Chondrocyte (in vitro differentiated cells): ENCODE measurements around the gene COPB2. TPM values are rescaled to one million over a fixed set of nuclear protein-coding genes. Genes with fewer than 3 reads are reported as not detected.
"Not testable (repeated sequence)": the region's sequence is repeated elsewhere in the genome, so short reads cannot be mapped to it uniquely, and the experiment has no call there.

Experiments
- DNase-seq: peaks from one replicate; pipeline ENCODE4 v3.0.0; 2021; ENCODE audit warnings: mixed read lengths, low spot score
- H3K27ac Mint-ChIP-seq: one replicate; pipeline ENCODE4 v1.8.0; 2021; ENCODE audit warnings: mild to moderate bottlenecking, moderate library complexity, mixed read lengths; ENCODE audit not compliant: unreplicated experiment
- H3K27me3 Mint-ChIP-seq: 2 replicates; pipeline ENCODE4 v1.8.0; 2021; ENCODE audit warnings: low read depth, mixed read lengths
- H3K36me3 Mint-ChIP-seq: 2 replicates; pipeline ENCODE4 v1.8.0; 2021; ENCODE audit warnings: low read depth, mixed read lengths
- H3K4me1 Mint-ChIP-seq: 2 replicates; pipeline ENCODE4 v1.8.0; 2021; ENCODE audit warnings: low read depth, mild to moderate bottlenecking, mixed read lengths
- H3K4me3 Mint-ChIP-seq: one replicate; pipeline ENCODE4 v1.8.0; 2021; ENCODE audit warnings: mild to moderate bottlenecking, moderate library complexity, mixed read lengths; ENCODE audit not compliant: unreplicated experiment
- H3K9me3 Mint-ChIP-seq: 2 replicates; pipeline ENCODE4 v1.8.0; 2021; ENCODE audit warnings: low read depth, mixed read lengths
- total RNA-seq: library from RNA; stranded (reverse); gene quantifications from 3 replicates; pipeline ENCODE4 v1.2.1, GENCODE V29; 2021
- TF ChIP-seq, protein P1 (sequence below): fragments of 200-600 bp; sonication (generic); IDR thresholded peaks from 2 replicates; pipeline ENCODE4 v1.5.0; 2021; ENCODE audit warnings: antibody characterized with exemption, mild to moderate bottlenecking, moderate library complexity

COPB2 gene
- total RNA-seq, 1 donor from 2014 or later, result 180 TPM

GRCh38 chr3:139339219-139339906 is 50.1 kb downstream of the COPB2 start:
- H3K9me3 Mint-ChIP-seq, result peaks cover 4% of the 10 kb centered on the region
- H3K36me3 Mint-ChIP-seq, result peaks cover 3% of the 10 kb centered on the region
- no peak for DNase-seq
- H3K4me3 Mint-ChIP-seq, result no peak overlapping the region
- TF ChIP-seq, protein P1, sequence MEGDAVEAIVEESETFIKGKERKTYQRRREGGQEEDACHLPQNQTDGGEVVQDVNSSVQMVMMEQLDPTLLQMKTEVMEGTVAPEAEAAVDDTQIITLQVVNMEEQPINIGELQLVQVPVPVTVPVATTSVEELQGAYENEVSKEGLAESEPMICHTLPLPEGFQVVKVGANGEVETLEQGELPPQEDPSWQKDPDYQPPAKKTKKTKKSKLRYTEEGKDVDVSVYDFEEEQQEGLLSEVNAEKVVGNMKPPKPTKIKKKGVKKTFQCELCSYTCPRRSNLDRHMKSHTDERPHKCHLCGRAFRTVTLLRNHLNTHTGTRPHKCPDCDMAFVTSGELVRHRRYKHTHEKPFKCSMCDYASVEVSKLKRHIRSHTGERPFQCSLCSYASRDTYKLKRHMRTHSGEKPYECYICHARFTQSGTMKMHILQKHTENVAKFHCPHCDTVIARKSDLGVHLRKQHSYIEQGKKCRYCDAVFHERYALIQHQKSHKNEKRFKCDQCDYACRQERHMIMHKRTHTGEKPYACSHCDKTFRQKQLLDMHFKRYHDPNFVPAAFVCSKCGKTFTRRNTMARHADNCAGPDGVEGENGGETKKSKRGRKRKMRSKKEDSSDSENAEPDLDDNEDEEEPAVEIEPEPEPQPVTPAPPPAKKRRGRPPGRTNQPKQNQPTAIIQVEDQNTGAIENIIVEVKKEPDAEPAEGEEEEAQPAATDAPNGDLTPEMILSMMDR, result no peak
- H3K27me3 Mint-ChIP-seq, result peaks cover 32% of the 10 kb centered on the region
- no peak overlapping the region for H3K27ac Mint-ChIP-seq
- H3K4me1 Mint-ChIP-seq, result peaks cover 4% of the 10 kb centered on the region

- Mint-ChIP-seq H3K36me3 (peaks cover 5% of the 10 kb centered on the region), H3K4me3 (no peak overlapping the region), H3K4me1 (peaks cover 4% of the 10 kb centered on the region), H3K27me3 (peaks cover 39% of the 10 kb centered on the region), H3K27ac (no peak overlapping the region), H3K9me3 (peaks cover 4% of the 10 kb centered on the region)
- no peak for DNase-seq
- TF ChIP-seq, protein P1, result no peak
These were observed 51.0 kb downstream of the COPB2 start for GRCh38 chr3:139338405-139338804.

- H3K4me1 Mint-ChIP-seq, H3K36me3 Mint-ChIP-seq, H3K9me3 Mint-ChIP-seq, H3K4me3 Mint-ChIP-seq, DNase-seq, H3K27ac Mint-ChIP-seq: not testable (repeated sequence)
- H3K27me3 Mint-ChIP-seq, result peaks cover 54% of the 10 kb centered on the region
These were observed 54.8 kb downstream of the COPB2 start for GRCh38 chr3:139334675-139335074.

- H3K36me3 Mint-ChIP-seq, result peaks cover 2% of the 10 kb centered on the region
- no peak overlapping the region for H3K4me3 Mint-ChIP-seq
- TF ChIP-seq, protein P1, result no peak
- no peak overlapping the region for H3K27ac Mint-ChIP-seq
- H3K27me3 Mint-ChIP-seq, result peaks cover 47% of the 10 kb centered on the region
- peaks cover 4% of the 10 kb centered on the region for H3K4me1 Mint-ChIP-seq
- DNase-seq, result no peak
- H3K9me3 Mint-ChIP-seq, result no peaks in the 10 kb centered on the region
These were observed 57.4 kb downstream of the COPB2 start for GRCh38 chr3:139332092-139332491.

DNA sequence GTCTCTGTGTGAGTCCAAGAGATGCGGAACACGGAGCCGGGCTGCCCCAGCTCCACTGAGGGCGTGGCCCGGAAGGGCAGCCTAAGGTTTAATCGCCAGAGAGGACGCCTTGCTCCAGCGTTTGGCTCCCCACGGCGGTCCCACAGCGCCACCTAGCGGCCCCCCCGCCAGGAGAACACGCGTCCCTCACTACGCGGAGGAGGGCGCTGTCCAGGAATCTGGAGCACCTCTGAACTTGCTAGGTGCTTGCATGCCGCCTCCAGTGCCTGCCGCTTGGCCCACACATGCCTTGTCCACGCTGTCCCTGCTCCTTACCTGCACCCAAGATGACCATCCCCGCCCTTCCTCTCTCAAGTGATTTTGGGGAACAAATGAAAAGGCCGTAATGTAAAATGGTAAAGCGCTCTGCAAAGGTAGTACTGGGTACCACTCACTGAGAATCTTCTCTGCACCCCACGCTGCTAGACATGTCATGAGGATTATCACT is 60.0 kb downstream of the COPB2 start:
- peaks cover 4% of the 10 kb centered on the region for H3K4me1 Mint-ChIP-seq
- no peaks in the 10 kb centered on the region for H3K9me3 Mint-ChIP-seq
- peak overlapping the region; percentile 33 for H3K4me3 Mint-ChIP-seq
- H3K36me3 Mint-ChIP-seq, result peaks cover 2% of the 10 kb centered on the region
- no peak for DNase-seq
- H3K27me3 Mint-ChIP-seq, result peaks cover 46% of the 10 kb centered on the region
- TF ChIP-seq, protein P1, result peak; percentile 100
- no peak overlapping the region for H3K27ac Mint-ChIP-seq

- Mint-ChIP-seq H3K36me3 (no peaks in the 10 kb centered on the region), H3K9me3 (no peaks in the 10 kb centered on the region), H3K4me3 (no peak overlapping the region), H3K4me1 (peaks cover 4% of the 10 kb centered on the region), H3K27me3 (peaks cover 43% of the 10 kb centered on the region), H3K27ac (no peak overlapping the region)
- no peak for DNase-seq
- TF ChIP-seq, protein P1, result no peak
These were observed 61.1 kb downstream of the COPB2 start for GRCh38 chr3:139328356-139328755.
